ENCODE results near the gene RNF144A. TPM values are rescaled to one million over a fixed set of nuclear protein-coding genes. Genes with fewer than 3 reads are reported as not detected.
A peak's percentile ranks its signal among the peaks of the same experiment; 100 is the strongest.

The RNF144A gene
- total RNA-seq, 1 donor from 2014 or later: 9.6 TPM

GRCh38 chr2:7015007-7015950 lies 98.1 kb downstream of the RNF144A start:
- Mint-ChIP-seq H3K27me3 (ENCODE audit: unreplicated experiment) (no peaks in the 10 kb centered on the region), H3K4me1 (ENCODE audit: unreplicated experiment) (peaks cover 34% of the 10 kb centered on the region), H3K27ac (ENCODE audit: unreplicated experiment) (no peak overlapping the region), H3K36me3 (ENCODE audit: unreplicated experiment) (no peaks in the 10 kb centered on the region), H3K9me3 (ENCODE audit: unreplicated experiment) (no peaks in the 10 kb centered on the region), H3K4me3 (ENCODE audit: unreplicated experiment) (no peak overlapping the region)
- DNase-seq (ENCODE audit: extremely low spot score, unreplicated experiment): peak; percentile 60
- no peak for TF ChIP-seq CTCF (IDR thresholded peaks at IDR 0.05)

DNA sequence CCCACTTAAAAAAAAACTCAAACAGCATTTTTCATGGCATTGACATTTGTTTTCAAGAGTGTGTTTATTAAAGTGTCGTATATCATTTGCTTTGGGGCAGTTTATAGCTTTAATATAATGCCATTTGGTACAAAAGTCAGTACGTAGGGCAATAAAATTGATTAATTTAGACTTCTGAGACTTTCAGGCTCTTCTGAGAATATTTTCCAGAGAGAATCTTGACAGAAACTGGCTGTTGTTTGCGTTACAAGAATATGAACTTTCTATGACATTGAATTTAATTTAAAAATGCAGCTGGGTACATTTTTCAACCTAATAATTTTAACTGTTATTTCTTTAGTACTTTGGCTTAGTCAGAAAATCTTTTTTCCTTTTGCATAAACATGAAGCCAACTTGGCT lies 98.9 kb downstream of the RNF144A start:
- H3K4me1 Mint-ChIP-seq (ENCODE audit: unreplicated experiment): peaks cover 28% of the 10 kb centered on the region
- no peak for DNase-seq (ENCODE audit: extremely low spot score, unreplicated experiment)
- no peaks in the 10 kb centered on the region for H3K9me3 Mint-ChIP-seq (ENCODE audit: unreplicated experiment)

GRCh38 chr2:7016601-7017211 lies 99.5 kb downstream of the RNF144A start:
- peak; percentile 53 for DNase-seq (ENCODE audit: extremely low spot score, unreplicated experiment)
- H3K36me3 Mint-ChIP-seq (ENCODE audit: unreplicated experiment): peaks cover 4% of the 10 kb centered on the region
- no peak for TF ChIP-seq CTCF (IDR thresholded peaks at IDR 0.05)
- H3K4me3 Mint-ChIP-seq (ENCODE audit: unreplicated experiment): no peak overlapping the region
- H3K27me3 Mint-ChIP-seq (ENCODE audit: unreplicated experiment): no peaks in the 10 kb centered on the region
- H3K27ac Mint-ChIP-seq (ENCODE audit: unreplicated experiment): no peak overlapping the region
- peaks cover 22% of the 10 kb centered on the region for H3K4me1 Mint-ChIP-seq (ENCODE audit: unreplicated experiment)
- H3K9me3 Mint-ChIP-seq (ENCODE audit: unreplicated experiment): no peaks in the 10 kb centered on the region

More for the DNA sequence above, 98.9 kb downstream of the RNF144A start:
- Mint-ChIP-seq H3K36me3 (ENCODE audit: unreplicated experiment) (no peaks in the 10 kb centered on the region), H3K27ac (ENCODE audit: unreplicated experiment) (no peak overlapping the region), H3K27me3 (ENCODE audit: unreplicated experiment) (no peaks in the 10 kb centered on the region), H3K4me3 (ENCODE audit: unreplicated experiment) (no peak overlapping the region)
- no peak for TF ChIP-seq CTCF (IDR thresholded peaks at IDR 0.05)

- DNase-seq (ENCODE audit: extremely low spot score, unreplicated experiment): peak; percentile 69
- no peak overlapping the region for H3K4me3 Mint-ChIP-seq (ENCODE audit: unreplicated experiment)
- H3K27me3 Mint-ChIP-seq (ENCODE audit: unreplicated experiment): no peaks in the 10 kb centered on the region
- no peaks in the 10 kb centered on the region for H3K9me3 Mint-ChIP-seq (ENCODE audit: unreplicated experiment)
- peaks cover 4% of the 10 kb centered on the region for H3K36me3 Mint-ChIP-seq (ENCODE audit: unreplicated experiment)
- no peak overlapping the region for H3K27ac Mint-ChIP-seq (ENCODE audit: unreplicated experiment)
- no peak for TF ChIP-seq CTCF (IDR thresholded peaks at IDR 0.05)
- H3K4me1 Mint-ChIP-seq (ENCODE audit: unreplicated experiment): peaks cover 20% of the 10 kb centered on the region
Observed at GRCh38 chr2:7017671-7018281, 100.6 kb downstream of the RNF144A start.

- no peak for TF ChIP-seq CTCF (IDR thresholded peaks at IDR 0.05)
- Mint-ChIP-seq H3K27ac (ENCODE audit: unreplicated experiment) (no peak overlapping the region), H3K36me3 (ENCODE audit: unreplicated experiment) (peaks cover 4% of the 10 kb centered on the region), H3K4me3 (ENCODE audit: unreplicated experiment) (no peak overlapping the region), H3K27me3 (ENCODE audit: unreplicated experiment) (no peaks in the 10 kb centered on the region), H3K4me1 (ENCODE audit: unreplicated experiment) (peaks cover 20% of the 10 kb centered on the region), H3K9me3 (ENCODE audit: unreplicated experiment) (no peaks in the 10 kb centered on the region)
- DNase-seq (ENCODE audit: extremely low spot score, unreplicated experiment): peak; percentile 73
Observed at GRCh38 chr2:7018282-7018701, 101.1 kb downstream of the RNF144A start.

Data from osteocyte (in vitro differentiated cells).